DMS153 (cell line): ENCODE results near the gene DDX54.

Experiments
- DNase-seq: peaks from one replicate; lab custom pipeline; 2025; lab: John Stamatoyannopoulos, UW

DDX54 gene

DNA sequence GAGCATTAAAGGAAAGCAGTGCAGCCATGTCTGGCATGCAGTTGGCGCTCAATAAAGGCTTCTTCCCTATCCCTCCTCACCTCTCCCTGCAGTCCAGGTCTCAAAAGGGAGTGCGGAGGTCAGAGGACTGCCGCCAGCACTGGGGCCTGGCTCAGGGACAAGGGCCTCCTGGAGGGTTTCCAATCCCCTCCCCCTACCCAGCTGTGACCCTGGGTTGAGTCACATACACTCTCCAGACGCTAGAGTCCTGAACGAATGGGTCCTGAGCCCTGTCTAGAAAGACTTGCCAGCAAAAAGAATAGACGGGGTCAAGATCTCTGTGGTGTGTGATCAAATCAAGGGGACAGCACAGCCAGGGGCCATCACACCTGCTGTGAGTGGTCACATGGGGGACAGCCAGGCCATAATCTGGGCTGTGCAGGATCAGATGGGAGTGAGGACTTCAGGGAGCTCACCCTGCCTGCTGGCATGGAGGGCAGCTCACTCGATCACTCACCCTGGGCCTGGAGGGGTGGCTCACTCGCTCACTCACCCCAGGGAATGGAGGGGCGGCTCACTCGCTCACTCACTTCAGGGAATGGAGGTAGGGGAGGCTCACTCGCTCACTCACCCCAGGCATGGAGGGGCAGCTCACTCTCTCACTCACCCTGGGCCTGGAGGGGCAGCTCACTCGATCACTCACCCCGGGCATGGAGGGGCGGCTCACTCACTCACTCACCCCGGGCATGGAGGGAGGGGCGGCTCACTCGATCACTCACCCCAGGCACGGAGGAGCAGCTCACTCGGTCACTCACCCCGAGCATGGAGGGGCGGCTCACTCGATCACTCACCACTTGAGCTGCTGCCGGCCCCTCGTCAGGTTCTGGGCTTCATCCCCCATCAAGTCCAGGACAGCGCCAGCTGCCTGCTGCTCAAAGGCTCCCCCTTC lies 22.9 kb downstream of the DDX54 start:
- DNase-seq: no peak

- peak; percentile 83 for DNase-seq
Observed at GRCh38 chr12:113161415-113162016, 23.8 kb downstream of the DDX54 start.

DNA sequence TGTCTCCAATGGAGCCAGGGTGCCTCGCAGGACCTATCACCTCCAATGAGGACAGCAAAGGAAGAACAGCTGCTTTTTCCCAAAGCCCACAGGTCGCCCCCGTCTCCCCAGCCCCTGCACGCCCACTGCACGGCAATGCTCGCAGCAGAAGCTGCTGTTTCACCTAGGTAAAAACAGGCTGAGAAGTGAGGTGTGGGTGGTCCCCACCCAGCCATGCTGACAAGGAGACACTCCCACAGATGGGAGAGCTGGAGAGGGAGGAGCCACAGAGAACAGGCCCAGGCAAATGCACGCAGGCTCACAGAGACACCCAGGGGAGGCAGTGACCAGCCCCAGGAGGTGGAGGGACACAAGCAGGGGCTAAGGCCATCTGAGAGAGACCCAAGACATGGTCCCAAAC lies 25.3 kb downstream of the DDX54 start:
- DNase-seq: no peak

DNA sequence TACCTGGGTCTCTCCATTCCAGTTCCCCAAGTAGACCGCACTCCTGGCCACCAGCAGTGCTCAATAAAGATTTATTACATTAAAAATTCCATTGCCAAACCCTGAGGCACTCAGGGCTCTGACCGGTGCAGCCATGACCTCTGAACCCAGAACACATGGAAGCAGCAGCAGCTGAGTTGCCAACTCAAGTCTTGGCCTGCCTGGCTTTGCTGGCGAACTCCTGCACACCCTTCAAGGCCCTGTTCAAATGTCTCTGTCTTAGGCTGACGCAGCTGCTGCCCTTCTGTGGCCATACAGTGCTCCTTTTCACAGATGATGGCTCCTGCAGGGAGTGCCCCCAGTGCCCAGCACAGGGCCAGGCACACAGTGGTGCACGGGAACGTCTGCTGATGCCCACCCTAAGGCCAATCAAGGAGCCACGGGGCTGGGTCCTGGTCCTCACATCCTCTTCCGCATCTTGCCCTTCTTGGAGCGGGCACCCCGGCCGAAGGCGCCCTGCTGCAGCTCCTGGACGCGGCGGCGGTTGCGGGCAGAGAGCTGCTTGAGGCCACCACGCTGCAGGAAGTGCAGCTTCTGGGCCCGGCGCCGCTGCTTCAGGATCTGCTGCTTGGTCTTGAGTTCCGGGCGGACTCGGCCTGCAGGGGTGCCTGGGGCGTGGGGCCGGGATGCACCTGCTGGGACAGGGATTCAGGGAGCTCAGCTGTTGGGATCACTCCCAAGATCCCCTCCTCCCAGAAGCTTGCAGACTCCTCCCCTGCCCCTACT lies 26.7 kb downstream of the DDX54 start:
- DNase-seq: no peak

GRCh38 chr12:113157218-113157859 lies 27.9 kb downstream of the DDX54 start:
- no peak for DNase-seq

- DNase-seq: no peak
Observed at GRCh38 chr12:113155646-113156045, 29.6 kb downstream of the DDX54 start.

- no peak for DNase-seq
Observed at GRCh38 chr12:113155060-113155459, 30.2 kb downstream of the DDX54 start.

GRCh38 chr12:113154351-113154973 lies 30.8 kb downstream of the DDX54 start:
- DNase-seq: peak; percentile 36

GRCh38 chr12:113152835-113153814 lies 32.2 kb downstream of the DDX54 start:
- peak; percentile 82 for DNase-seq

DNA sequence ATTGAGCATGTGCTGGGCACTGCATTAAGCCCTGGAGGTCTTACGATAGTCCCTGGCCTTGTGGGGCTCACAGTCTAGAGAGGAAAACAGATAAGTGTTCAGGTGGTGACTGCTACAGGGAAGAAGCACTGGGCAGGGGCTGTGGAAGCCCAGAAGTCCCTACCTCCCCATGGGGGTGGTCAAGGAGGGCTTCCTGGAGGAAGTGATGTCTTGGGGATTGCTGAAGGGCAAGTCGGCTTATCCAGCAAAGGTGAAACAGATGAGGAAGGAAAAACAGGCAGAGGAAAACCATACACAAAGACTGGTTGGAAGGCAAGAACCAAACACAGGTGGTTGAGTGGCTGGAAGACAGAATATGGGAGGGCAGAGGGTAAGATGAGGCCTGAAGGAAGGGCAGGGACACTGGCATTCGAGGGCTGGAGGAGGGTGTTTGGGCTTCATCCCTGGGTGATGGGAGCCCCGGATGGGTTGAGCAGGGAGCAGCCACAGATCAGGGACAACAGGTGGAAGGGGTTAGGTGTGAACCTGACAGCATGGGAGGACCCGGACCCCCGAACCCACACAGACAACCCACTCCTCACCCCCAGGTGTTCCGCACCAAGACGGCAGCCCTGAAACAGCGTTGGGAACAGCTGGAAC lies 33.0 kb downstream of the DDX54 start:
- DNase-seq: no peak

DNA sequence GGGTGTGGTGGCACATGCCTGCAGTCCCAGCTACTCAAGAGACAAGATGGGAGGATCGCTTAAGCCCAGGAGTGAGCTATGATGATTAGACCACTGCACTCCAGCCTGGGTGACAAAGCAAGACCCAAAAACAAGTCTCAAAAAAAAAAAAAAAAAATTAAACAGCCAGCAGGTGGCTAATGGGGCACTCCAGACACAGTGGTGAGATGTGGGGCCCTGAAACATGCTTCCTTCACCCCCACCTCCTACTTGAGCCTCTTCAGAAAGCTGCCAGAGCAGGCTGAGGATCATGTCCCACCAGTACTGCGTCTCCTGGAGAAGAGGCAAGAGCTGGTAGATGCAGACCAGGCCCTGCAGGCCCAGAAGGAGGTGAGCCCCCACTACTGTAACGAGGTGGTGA lies 33.6 kb downstream of the DDX54 start:
- DNase-seq: no peak

DNA sequence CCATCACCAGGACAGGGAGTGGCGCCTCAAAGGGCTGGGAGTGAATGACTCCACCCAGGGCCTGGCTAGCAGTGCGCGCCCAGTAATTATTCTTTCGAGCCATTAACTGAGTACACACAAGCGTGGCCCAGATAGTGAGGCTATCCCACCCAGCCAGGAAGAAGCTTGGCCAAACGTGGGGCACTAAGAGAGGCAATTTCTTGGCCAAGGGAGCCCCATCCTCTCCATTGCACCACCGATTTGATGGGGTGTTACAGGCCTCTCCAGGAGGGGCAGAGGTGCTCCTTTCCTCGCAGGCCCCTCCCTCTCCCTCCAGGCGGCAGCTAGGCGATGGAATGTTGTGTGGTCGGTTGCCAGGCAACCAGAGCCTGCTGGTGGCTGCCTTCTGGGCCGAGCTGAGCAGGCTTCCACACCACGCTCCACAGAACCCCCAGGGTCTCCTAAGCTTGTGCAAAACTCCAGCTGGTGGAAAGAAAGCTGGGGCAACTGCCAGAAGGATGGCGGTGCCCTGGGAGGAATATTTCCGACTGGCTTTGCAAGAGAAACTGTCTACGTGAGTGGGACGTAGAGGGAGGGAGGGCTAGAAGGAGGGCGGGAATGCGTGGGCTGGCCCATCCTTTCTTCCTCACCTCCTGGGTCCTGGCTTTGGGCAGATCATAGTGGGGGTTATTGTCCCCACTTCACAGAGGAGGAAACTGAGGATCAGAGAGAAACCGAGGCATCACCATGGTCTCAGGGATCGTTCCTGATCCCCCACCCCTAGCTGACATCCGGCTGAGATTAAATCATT lies 35.7 kb downstream of the DDX54 start, which contains the start of gene CFAP73:
Gene CFAP73 (plus strand): TSS at position 364 of the 790 bp plus-strand sequence. CDS start 134 bp downstream, at position 498.
- DNase-seq: peak; percentile 81

DNA sequence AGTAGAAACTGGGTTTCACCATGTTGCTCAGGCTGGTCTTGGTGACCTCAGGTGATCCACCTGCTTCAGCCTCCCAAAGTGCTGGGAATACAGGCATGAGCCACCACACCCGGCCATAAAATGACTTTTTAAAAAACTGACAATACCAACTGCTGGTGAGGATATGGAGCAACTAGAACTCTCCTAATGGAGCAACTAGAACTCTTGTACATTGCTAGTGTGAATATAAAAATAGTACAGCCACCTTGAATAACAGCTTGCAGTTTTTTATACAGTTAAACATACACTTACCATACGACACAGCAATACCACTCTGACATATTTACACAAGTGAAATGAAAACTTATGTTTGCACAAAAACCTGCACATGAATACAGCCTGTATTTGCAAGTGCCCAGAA lies 38.3 kb downstream of the DDX54 start:
- DNase-seq: peak; percentile 29

DNA sequence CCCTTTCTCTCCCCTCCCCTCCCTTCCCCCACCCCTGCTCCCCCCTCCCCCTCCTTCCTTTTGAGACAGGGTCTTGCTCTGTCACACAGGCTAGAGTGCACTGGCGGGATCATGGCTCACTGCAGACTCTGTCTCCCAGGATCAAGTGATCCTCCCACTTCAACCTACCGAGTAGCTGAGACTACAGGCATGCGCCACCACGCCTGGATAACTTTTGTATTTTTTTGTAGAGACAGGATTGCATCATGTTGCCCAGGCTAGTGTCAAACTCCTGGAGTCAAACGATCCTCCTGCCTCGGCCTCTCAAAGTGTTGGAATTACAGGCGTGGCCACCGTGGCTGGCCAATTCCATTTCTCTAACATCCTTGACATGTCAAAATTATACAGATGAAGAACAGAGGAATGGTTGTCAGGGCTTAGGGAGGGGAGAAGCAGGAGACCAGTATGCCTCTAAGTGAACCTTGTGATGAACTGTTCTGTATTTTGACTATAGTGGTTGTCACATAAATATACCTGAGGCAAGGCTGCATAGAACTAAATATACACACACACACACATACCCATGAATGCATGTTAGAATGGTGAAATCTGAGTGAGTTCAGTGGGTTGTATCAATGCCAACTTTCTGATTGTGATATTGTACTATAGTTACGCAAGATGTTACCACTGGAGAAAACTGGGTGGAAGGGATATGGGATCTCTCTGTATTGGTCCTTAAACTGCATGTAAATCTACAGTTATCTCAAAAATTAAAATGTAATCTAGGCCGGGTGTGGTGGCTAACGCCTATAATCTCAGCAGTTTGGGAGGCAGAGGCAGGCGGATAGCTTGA lies 39.3 kb downstream of the DDX54 start:
- DNase-seq: no peak

DNA sequence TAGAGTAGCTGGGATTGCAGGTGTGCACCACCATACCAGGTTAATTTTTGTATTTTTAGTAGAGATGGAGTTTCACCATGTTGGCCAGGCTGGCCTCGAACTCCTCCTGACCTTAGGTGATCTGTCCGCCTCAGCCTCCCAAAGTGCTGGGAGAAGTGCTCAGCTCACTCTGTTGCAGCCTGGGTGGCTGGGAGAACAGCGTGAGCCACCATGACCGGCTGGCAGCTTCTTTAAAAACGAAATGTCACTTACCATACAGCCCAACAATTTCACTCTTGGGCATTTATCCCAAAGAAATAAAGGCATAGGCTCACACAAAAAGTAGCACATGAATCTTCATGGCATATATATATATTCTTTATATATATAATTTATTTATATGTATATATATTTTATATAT lies 40.5 kb downstream of the DDX54 start:
- no peak for DNase-seq

- DNase-seq: no peak
Observed at GRCh38 chr12:113143959-113144358, 41.3 kb downstream of the DDX54 start.

- no peak for DNase-seq
Observed at GRCh38 chr12:113142886-113143332, 42.4 kb downstream of the DDX54 start.
